GM12873 (cell line): Measurements from ENCODE around the gene SMAD7.

Source experiments
- TF ChIP-seq, protein P1 (sequence below): IDR thresholded peaks from 2 replicates; pipeline ENCODE4 v1.5.1; 2012; ENCODE audit warnings: low read depth, mild to moderate bottlenecking, moderate library complexity, low read length, control low read depth; ENCODE audit not compliant: insufficient read depth; ENCODE audit errors: missing control alignments

SMAD7 gene

DNA sequence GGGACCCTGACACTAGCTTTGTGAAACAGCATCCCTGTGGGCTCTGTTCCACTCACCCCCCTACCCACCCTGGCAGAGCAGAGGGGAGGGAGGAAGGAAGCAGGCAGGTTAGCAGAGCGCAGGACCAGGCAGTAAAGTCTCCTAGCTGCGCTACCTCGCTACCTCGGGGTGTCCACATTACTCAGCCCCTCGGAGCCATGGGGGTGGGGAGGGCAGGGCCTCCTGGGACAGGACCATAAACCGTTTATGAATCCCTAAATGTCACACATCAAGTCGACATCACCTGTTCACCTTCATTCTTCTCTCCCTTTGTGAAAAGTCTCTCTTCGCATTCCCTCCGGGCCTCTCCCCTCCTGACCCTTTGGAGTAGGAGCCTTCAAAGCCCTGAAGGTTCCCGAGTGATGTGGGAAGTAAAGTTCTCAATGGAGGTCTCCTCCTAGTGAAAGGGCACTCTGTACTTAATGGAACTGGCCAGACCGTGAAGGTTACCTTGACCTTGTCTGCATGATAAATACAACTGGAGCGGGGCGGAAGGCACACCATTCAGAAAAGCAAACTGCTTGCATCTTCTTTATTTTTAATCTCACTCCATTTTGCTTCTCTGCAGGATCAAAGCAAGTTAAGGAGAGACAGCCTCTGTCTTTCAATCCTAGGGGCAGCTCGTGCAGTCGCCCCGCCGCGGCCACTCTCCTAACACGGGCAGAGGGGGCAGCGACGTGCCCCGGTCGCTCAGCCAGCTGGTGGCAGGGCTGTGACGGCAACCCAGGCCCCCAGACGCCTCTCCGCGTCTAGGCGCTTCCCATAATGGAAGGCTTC is 23.7 kb upstream of the SMAD7 start:
- TF ChIP-seq, protein P1, sequence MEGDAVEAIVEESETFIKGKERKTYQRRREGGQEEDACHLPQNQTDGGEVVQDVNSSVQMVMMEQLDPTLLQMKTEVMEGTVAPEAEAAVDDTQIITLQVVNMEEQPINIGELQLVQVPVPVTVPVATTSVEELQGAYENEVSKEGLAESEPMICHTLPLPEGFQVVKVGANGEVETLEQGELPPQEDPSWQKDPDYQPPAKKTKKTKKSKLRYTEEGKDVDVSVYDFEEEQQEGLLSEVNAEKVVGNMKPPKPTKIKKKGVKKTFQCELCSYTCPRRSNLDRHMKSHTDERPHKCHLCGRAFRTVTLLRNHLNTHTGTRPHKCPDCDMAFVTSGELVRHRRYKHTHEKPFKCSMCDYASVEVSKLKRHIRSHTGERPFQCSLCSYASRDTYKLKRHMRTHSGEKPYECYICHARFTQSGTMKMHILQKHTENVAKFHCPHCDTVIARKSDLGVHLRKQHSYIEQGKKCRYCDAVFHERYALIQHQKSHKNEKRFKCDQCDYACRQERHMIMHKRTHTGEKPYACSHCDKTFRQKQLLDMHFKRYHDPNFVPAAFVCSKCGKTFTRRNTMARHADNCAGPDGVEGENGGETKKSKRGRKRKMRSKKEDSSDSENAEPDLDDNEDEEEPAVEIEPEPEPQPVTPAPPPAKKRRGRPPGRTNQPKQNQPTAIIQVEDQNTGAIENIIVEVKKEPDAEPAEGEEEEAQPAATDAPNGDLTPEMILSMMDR, result no peak

DNA sequence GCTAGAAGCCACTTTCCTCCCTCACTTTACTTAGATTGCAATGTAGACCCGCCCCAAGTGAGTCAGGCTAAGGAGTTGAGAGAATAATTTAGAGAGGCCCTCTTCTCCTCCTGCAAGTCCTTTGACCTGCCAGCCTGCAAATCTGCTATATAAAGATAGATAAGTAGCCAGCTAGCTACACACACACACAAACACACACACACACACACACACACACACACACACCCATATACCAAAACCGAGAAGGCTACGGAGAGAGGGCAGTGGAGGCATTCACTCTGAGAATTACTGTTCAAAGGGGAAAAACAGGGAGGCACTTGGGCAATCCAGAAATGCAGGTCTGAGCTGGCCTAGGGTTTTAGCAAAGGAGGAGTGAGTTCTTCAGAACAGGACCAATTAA is 23.0 kb upstream of the SMAD7 start:
- TF ChIP-seq, protein P1, result no peak

DNA sequence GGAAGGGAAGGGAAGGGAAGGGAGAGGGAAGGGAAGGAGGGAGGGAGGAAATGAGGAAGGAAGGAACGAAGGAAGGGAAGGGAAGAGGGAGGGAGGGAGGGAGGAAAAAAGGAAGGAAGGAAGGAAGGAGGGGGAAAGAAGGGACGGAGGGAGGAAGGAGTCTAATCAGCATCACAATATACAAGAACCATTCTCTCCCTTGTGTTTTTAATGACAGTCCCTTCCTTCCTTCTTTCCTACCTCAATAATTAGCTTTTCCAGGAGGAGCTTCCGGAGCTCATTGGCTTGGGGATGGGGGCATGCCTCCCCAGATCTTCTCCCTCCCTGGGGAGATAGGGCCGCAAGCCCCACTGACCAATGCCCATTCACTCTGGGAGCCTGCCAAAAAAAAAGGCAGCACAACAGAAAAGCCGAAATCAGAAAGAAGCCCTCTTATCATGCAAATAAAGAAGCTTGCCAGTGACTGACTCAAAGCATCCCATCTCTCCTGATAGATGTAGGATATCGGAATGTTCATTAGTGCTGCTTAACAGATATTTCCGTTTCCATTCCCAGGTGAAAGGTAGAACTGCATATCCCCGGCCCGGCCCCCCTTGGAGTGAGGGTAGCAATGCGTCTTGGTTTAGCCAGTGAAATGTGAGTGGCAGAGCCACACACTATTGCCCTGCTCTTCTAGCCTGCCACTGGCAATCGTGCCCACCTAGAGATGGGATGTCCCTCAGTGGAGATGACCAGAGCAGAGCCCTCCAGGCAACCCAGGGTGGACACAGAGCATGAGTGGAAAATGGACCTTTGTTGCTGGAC is 17.8 kb upstream of the SMAD7 start:
- TF ChIP-seq, protein P1, result no peak

DNA sequence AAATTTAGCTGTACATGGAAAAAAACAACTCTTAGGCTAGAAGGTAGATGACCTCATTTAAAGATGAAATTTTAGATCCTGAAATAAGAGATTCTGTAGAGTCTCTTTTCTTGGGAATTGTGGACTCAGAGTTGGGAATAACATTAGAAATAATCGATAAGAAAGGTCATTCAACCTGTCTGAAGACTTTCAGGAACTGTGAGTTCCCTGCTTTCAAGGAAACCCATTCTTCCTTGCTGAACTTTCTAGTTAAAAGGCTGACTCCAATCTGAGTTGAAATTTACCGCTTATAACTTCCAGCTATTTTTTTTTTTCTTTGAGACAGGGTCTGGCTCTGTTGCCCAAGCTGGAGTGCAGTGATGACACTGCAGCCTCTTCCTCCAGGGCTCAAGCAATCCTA is 16.8 kb upstream of the SMAD7 start:
- TF ChIP-seq, protein P1, result no peak

DNA sequence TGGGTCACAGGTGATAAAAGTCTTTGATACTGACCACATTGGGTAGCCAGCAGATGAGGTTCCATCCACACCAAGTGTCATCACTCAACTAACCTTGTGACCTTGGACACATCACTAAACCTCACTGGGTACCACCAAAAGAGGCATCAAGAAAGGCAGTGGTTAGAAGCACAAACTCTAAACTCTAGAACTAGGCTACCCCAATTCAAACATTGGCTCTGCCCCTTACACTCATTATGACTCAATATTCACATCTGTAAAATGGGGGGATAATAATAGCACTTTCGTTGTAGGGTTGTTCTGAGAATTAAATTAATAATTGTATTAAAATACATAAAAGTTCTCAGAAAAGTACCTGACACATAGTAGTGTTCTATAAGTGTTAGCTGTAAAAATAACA is 15.8 kb upstream of the SMAD7 start:
- TF ChIP-seq, protein P1, result no peak

DNA sequence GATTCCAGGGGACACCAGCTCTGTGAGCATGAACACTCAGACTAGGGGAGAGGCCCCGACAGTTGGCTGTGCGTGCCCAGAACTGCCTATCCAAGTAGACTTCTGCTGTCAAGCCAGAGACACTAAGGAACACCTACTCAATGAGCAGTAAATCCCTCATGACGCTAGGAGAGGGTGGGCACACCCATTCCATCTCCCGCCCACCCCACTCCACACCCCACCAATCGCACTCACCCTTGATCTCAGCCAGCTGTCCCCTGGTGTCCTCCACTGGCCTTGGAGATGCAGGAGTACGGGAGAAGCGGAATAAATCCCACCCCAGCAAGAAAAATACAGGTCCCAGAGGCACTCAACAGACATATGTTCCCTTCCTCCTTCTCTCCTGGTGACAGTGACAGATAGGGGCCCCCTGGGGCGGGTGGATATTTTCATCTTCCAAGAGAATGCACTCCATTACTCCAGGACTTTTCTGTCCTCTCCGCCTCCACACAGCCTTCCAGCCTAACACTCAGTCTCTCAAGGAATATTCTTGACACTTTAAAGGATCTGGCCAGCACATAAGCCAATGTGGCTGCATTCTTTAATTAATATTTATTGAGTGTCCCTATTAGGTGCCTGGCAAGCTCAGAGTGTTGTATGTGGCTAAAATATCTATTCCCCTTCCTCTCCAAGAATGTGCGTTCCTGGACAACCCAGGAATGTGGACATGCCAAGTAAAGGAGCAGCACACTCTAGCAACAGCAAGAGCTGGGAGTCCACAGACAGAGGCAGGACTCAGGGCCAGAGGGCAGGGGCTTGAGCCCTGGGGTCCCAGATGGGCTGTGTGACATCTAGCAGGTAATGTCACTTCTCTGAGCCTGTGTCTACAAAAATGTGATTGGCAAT is 13.1 kb upstream of the SMAD7 start:
- TF ChIP-seq, protein P1, result no peak
